ENCODE measurements around the gene NAALADL2.
"Not testable (repeated sequence)": the region's sequence is repeated elsewhere in the genome, so short reads cannot be mapped to it uniquely, and the experiment has no call there.

The NAALADL2 gene

DNA sequence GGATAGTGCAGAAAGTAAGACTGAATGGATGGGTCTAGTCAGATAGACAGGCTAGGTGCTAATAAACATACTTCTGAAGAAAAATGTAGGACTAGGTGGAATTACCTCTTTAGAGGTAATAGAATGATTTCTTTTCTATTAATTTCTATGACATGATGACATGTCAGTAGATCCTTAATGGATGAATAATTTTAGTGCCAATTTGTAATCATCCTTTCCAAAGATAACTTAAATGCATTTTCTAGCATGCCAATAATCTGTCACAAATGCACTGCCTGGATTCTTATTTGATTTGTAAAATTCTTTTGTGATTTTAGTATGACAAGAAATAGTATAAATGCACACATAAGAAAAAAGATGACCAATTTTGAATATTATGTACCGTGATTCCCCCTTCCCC lies 356.7 kb downstream of the NAALADL2 start:
- no peak for DNase-seq

DNA sequence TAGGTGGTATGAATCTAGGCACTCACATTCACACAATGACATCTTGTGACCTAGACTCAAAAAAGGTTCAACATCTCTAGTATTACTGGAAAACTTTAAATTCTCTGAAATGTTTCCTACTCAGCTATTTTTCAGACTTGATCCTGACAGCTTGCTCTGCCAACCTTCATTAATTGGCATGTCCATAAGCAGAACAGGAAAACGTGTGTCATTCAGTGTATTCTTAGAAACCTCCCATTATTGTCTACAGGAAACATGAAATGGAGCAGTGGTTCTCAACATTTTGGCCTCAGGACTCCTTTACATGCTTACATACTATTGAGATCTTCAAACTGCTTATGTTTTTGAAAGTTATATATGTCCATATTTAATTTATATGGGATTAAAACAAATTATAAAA lies 363.2 kb downstream of the NAALADL2 start:
- DNase-seq, result no peak

DNA sequence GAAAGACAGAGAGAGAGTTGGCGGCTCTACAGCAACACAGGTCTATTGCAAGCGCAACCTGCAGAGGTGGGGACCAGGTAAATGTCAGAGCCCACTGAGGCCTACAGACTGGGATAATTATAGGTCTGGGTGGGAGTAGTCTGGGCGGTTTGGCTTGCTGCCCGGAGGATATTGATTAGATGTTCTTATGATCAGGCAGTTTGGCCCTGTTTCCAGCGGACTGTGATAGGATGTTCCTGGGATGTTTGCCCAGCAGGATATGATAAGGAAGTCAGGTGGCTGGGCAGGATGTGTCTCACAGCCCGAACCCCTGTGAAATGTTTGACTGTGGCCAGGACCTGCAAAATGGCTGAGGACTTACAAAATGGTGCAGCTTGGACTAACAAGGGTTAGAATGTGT lies 364.9 kb downstream of the NAALADL2 start:
- DNase-seq, result peak; percentile 9

DNA sequence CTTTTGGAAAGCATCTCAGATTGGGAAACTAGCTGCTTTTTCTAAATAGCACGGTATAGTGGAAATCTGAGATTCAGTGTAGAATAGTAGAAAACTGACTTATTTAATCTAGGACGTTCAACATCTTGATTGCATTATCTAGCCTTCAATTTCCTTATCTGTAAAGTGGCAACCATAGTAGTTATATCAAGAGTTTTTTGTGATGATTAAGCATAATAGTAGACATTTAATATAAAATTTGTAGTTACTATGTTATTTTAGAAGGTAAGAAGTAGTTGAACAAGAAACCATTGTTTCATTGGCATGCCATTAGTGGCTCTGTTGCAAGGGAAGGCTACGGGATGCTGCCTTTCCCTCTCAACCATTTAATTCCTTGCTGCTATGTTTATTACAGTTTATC lies 367.3 kb downstream of the NAALADL2 start:
- no peak for DNase-seq

DNA sequence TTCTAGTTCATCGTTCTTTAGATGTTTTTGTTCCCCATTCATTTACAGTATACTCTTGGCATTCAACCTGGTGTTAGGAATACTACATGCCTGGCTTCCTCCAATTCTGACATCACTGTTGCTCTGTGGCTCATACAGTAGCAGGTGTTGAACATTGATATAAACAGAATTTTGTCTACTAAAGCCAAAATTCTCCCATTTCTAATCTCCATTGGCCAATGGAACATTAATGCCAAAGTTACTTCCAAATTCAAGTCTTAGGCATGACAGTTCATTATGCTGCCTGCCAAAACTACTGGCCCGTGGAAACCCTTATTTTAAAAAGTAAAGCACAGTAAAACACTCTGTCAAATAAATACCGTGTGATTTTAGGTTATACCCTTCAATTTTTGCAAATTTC lies 368.0 kb downstream of the NAALADL2 start:
- DNase-seq, result no peak

DNA sequence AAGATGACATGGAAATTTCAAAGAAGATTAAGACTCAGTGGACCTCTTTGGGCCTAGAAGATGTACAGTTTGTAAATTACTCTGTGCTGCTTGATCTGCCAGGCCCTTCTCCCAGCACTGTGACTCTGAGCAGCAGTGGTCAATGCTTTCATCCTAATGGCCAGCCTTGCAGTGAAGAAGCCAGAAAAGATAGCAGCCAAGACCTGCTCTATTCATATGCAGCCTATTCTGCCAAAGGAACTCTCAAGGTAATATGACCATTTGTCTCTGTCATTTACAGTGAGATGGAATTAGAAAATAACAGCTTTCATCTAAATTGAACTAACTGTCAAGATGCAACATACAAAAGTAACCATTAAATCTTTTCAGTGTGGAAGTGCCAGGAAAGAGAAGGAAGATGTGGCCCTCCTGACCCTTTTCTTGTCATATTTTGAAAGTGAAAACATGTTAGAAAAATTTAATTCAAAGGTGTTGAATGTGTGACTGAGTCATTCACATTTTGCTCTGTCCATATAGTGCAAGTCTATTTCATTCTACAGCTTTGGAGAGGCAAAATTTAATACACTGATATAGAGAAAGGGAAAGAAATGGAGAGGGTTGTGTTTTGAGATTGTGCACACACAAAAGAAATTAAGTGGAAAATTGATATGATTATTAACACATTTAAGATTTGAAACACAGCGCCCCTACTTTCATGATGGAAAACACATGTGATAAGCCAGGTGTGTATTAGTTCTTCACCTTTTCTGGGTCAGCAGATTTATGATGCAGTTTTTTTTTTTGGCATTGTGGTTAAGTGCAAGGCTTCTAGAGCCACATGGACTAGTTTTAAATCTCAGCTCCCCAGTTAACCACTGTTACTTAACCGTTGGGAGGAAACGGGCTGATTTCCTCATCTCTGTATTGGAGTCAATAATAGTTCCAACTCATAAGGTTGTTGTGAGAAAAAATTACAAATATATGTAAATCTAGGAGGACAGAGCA lies 375.1 kb downstream of the NAALADL2 start:
- DNase-seq, result no peak

DNA sequence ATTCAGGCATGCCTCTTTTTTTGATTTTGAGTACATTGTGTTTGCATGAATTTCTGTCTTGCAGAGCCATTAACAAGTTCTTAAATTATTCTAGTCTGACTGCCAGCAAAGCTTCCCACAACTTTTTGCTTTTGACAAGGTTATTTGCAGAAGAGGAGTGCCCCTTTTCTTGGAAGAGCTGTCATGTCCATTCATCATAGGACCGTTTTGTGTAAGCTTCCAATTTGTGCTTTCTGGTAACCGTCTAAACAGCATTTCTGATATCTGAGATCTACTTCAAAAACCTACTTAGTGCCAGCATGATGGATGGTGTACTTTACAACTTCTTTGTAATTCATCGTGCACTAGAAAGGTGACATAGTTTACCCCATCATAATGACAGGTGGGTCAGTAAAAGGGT lies 379.7 kb downstream of the NAALADL2 start:
- DNase-seq, result no peak

DNA sequence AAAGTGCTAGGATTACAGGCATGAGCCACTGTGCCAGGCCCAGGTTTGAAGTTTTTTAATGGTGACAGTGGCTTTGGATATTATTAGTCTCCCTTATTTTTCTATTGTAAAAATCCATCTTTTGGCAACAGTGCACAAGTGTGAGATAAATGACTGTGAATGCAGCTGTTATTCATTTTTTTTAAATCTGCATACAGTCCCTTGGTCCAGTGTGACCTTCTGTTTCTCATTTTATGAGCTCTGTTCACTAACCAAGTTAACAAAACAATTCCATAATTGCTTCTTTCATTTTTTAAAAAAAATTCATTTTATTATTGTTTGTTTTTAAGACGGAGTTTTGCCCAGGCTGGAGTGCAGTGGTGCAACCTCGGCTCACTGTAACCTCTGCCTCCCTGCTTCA lies 381.8 kb downstream of the NAALADL2 start:
- DNase-seq, result no peak

DNA sequence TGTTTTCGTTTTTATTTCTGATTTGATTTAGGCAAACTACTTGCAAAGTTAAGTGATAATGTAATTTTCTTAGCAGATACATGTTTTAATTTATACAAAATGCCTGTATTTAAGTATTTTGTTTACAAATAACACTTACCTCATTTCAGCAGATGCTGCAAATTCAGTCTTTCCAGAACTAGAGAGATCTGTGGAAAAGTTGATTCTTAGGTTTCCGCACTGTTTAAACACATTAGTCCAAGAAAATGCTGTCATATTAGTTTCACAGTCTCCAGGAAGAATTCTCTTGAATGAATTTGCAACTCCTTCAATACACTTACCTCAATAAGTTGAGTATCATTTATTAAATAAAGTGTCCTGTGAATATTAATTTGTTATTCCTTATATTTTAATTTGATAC lies 383.1 kb downstream of the NAALADL2 start:
- DNase-seq, result no peak

DNA sequence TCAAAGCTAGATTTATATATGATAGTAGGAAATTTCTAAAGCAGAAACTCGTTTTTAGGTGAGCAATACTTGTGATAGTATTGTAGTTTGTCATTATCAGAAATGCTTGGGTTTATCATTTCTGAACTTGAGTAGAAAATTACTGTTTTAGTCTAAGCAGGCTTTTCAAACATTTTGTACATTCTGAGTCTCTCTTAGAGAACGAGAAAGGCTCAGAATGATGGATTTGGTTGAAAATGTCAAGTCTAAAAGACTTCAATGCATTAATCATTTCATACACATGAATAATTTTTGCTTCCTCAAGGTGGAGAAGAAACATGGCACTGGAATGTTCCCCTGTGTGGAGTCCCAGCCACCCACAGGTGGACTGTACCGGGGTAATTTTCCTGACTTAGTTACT lies 387.1 kb downstream of the NAALADL2 start:
- DNase-seq, result no peak

DNA sequence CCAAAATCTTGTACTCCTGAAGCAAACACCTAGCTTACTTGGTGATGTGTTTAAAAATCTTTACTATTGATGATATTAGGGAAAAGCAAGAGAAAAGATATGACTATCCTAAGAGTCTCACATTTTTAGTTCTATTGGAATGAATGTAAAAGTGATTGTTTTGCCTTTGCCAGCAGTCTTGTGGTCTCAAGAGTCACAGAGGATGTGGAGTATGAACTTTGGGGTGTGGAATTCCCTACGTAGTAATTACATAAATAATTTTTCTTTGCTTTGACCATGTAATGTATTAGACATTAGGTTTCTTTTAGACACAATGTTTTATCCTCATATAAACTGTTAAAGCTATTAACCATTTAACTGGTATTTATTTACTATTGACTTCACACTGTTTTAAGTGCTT lies 387.6 kb downstream of the NAALADL2 start:
- no peak for DNase-seq

DNA sequence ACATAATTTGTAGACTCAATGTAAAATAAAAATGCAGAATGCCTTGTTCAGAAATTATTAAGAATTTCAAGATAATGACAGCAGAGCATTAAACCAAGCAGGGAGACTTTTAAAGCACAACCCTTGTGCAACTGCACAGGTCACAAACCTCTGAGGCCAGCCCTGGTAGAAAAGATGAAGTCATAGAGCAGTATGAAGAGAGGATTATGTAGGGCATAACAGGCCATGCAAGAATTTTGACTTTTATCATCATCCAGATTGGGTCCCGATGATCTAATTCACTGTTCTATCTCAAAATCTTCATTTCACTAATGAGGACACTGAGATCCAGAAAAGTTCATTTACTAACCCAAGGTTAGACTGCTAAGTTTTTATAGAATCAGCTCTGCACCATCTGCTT lies 388.5 kb downstream of the NAALADL2 start:
- no peak for DNase-seq

DNA sequence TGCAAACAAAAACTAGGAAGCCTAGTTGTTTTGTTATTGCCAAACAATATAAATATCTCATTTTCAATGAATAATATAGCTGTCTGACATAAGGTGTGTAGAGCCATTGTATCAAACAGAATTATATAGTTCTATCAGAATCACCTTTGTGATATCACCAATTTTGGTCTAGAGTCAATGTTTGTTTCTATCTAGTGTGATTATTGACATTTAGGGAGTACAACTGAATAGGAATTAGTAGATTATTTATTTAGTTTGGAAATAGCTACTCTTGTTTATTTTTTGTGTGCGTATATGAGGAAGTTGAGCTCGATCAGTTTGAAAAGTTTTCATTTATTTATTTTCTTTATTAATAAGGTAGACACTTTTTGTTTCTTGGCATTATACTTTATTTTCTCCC lies 389.7 kb downstream of the NAALADL2 start:
- no peak for DNase-seq

DNA sequence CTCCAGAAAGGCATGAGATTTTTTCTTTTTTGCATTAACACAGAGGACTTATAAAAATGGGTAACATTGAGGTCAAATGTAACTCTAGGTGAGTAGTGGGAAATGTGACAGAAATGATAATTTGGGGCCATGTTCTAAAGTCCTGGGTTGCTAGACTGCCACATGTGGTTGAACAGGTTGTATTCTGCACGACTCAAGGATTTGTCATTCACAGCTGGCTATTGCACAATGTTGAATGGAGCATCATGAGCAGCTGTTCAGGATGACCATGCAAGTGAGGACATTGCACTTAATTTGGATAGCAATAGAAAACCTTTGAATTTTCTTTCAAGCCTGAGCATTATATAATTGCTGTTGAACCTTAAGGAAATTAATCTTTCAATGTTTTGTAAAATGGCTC lies 396.6 kb downstream of the NAALADL2 start:
- DNase-seq, result no peak

DNA sequence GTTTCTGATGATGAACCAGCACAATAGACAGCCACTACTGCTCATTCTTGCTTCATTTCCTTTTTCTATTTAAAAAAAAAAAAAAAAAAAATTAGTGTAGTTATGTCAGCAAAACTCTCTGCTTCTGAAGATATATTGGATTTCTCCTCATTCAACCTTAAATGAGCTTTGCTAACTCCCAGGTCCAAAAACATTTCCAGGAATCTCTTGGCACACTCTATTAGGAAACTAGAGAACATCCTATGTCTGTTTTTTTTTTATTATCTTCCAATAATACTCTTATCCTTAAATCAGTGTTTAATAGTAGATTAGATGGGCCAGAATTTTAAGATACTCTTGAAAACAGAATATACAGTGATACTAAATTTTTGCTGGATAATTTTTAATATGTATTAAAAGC lies 398.0 kb downstream of the NAALADL2 start:
- no peak for DNase-seq

DNA sequence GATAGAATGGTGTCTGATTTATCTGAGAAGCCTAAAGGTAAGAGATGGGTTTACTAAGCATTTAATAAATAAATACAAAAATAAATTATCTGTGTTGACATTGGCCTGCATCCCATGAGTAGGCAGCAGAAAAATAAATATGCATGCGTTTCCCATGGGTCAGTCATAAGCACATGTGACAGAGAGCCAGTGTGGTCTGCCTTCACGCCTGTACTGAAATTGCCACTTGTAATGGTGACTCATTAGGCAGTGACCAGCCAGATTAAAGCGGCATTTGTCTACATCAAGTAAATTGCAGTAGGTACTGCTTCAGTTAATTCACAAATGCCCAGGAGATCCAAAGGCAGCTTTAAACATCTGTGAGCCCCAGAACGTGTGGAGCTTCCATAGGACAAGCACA lies 399.6 kb downstream of the NAALADL2 start:
- no peak for DNase-seq

DNA sequence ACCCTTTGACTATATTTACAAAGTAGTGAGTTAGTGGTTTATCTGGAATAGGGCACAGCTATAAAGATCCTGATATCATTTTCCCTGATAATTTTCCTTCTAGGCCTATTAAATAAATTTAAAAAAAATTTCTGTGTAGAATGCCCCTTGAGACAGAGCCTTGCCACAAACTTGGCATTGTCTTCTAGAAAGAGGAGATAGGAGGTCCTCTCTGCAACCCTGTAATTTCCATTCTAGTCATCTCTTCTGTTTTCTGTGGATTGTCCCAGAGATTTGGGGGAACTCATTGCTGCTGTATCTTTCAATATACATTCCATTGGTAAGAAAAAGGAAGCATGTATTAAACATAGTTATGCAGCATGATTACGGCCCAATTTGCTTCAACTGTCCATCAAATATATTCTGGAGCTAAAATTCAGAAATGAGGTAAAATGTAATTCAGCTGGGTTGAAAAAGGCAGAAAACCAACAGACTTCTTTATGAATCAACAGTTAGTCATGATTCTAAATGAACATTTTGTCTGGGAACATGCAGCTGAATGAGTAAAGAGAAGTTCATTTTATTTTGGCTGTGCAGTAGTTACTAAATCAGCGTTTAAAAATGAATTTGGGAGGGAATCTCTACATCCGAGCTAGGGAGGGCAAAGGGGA lies 401.1 kb downstream of the NAALADL2 start:
- no peak for DNase-seq

DNA sequence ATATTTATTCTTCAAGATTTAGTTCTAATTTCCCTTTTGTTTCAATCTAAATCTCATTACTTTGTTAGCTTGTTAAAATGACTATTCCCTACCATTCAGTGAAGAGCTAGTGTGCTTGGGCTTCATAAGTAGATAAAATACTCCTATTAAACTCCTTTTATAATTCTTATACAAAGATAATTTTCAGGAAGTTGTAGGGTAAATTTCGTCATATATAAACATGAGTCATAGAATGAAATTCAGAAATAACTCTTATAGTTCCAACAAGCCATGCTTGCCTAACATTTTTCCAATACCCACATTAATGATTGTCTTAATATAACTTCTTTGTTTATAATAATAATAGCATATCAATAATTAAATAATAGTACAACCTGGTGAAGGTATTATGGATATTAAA lies 407.3 kb downstream of the NAALADL2 start:
- no peak for DNase-seq

DNA sequence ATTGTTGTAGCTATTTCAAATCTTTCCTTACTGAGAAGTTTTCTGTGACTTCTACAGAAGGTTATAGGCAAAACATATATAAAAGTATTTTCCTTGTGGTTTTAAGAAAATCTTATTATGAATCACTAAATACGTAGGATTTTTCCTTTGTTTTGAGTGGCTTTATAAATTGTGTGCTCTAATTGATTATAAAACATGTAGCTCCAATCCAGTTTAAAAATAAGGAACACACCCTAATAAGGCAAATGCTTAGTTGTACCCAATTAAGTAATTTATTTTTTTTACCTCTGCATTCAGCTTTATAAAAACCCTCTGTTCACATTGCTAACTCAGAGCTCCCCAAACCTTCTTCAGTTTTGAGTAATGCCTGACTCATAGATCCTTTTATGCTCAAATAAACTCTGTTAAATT lies 408.0 kb downstream of the NAALADL2 start:
- DNase-seq, result no peak

DNA sequence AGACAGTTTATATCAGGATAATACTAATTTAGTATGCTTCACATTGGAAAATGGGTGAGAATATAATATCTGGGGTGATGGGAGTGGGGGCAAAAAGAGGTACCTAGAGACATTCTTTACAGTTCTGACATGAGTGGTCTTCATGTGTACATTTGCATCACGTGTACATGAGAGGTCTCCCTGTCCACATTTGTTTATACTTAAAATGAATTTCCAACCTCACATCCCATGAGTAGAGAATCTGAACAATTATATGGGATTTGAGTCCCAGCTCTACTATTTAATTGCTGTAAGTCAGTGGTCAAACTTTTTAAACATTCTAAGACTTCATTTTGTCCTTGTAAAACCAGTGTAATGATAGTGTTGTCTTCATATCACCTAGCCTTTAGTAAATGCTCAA lies 408.4 kb downstream of the NAALADL2 start:
- no peak for DNase-seq

DNA sequence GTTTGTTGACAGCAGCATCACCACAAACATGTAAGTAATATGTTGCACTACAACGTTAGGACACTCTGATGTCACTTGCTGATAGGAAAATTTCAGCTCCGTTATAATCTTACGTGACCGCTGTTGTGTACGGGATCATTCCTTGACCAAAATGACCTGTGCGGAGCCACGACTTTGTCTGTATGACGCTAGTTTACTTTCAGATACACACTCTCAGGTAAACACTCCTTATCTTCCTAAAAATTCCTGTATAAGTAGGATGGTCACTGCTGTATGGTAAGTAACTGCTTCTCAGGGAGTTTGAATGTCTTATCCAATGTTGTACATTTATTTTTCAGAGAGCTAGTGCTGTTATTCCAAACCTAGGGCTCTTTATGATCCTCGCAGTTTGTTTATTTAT lies 410.3 kb downstream of the NAALADL2 start:
- DNase-seq, result no peak

DNA sequence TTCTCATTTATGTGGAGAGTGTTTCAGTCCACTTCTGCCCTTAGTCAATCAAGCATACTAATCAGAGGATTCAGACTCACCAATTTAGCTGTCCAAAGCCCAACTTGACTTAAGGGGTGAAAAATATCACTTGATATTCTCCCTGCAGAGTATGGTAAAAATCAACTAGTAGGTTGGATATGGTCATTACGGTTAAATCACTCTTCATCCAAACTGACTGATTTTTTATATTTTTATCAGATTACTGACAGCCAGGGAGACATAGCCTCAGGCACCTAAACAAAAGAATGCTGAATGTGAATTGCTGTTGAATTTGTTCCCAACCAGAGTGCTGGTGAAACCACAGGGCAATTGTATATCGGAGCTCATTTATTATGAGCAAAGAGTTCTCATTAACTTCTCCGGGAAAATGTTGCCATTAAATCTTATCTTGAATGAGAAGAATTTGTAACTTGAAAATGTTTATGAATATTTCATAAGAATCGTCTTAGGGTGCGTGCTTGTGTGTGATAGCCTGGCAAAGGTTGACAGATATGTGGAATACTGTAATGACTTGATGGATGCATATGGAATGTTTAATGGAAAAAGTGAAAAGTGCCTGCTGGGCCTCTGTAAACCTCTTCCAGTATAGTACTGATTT lies 411.2 kb downstream of the NAALADL2 start:
- no peak for DNase-seq

DNA sequence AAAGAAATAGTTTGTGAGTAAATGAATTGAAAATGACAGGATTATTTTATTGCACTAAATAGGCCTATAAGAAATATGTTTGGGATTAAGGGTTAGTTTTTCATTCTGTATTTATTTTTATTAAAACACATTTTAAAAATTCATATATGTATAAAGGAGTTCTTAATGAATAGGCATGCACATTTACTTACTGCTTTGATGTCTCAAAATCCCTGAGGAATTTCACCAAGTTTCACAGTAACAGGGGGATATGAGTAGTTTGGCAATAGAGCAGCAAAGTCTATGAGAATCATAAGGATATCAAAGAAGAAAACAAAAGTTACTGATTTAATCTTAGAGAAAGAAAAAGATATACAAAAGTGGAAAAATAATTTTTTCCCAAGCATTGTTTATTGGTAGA lies 411.7 kb downstream of the NAALADL2 start:
- no peak for DNase-seq

DNA sequence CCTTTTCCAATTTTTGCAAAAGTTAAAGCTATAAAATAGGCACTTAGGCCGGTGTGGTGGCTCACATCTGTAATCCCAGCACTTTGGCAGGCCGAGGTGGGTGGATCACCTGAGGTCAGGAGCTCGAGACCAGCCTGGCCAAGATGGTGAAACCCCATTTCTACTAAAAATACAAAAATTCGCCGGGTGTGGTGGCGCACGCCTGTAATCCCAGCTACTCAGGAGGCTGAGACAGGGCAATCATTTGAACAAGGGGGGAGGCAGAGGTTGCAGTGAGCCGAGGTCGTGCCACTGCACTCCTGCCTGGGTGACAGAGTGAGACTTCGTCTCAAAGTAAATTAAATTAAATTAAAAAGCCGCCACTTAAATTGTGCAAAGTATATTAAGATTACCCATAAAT lies 412.3 kb downstream of the NAALADL2 start:
- not testable (repeated sequence) for DNase-seq
